Hepatic stellate cell (primary cell): ENCODE data around the gene LRRC8B.
"Not testable (repeated sequence)": the region's sequence is repeated elsewhere in the genome, so short reads cannot be mapped to it uniquely, and the experiment has no call there.

ENCODE experiments used
- DNase-seq: peaks from one replicate; pipeline ENCODE4 v3.0.0; 2011; ENCODE audit warnings: low spot score

LRRC8B gene

DNA sequence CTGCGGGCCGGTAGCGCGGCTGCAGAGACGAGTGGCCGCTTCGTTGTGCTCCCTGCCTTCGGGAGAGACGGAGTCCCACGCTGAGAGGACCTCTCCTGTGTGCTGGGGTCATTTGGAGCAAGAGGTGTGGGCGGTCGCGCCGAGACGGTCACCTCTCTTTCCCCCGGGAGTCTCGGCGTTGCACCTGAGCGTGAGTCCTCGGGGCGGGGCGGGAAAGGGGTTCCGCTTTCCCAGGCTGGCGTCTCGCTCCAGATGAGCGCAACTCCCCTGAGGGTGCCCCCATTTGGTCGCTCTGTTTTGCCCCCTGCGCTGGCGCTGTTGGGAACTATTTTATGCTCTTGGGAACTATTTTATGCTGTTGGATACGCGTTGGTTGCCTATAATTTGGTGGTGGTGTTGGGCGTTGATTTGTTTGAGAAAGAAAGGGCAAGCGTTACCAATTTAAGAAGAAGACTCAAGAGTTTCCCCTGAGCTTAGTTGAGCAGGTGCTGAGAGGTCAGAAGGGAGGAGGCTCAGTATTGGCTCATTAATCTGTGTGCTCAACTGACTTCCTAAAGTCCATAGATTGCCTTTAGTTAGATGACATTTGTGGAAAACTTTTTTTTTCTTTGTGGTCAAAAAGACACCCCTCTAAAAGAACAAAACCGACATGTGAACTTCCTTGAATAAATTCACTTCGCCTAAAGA, 683 bp downstream of the LRRC8B start:
- DNase-seq, result no peak

- no peak for DNase-seq
These were observed 2.6 kb downstream of the LRRC8B start for GRCh38 chr1:89527256-89527655.

- no peak for DNase-seq
These were observed 3.2 kb downstream of the LRRC8B start for GRCh38 chr1:89527750-89528381.

DNA sequence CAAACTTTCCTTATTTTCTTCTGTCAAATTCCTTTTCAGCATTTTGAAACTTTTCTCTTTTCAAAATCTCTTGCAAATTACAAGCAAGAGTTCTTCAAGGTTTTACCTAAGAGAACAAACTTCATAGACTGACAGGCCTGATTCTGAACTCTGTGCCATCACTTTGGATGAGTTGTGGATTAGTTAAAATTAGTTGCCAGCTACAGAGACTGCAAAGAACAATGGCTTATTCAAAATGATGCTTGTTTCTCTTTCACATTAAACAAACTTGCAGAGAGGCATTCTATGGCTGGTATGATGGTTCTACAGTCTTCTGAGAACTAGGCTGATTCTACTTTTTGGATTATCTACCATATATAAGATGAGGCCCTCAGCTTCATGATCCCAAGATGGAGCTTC, 3.8 kb downstream of the LRRC8B start:
- no peak for DNase-seq

GRCh38 chr1:89529196-89529595, 4.6 kb downstream of the LRRC8B start:
- DNase-seq, result no peak

DNA sequence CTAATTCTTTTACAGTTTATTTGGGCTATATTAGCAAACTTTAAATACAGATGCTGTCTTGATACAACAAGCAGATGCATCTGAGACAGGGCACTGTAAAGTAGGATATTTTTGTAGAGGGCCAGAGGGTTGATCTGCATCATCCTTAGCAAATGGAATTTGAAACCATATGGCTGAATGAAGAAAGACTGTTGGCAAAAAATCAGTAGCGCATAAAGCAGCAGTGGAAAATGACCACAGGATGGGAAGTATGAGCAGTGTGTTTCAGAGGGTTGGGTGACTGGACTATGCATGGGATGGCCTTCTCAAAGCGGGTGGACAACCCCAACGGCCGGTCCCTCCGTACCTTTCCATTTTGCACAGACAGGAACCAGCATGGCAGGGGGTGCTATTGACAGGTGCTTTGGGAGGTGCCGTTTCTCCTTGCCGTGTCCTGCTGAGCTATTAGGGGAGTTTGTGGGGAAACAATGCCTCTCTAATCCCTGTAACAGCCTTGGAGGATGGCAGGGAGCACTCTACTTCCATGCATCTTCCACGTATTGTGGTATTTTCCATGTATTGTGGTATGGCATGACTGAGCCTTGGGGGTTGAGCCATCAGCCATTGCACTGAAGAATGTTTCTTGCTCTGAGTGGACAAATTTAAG, 5.9 kb downstream of the LRRC8B start:
- no peak for DNase-seq

- DNase-seq, result no peak
These were observed 7.0 kb downstream of the LRRC8B start for GRCh38 chr1:89531480-89532139.

DNA sequence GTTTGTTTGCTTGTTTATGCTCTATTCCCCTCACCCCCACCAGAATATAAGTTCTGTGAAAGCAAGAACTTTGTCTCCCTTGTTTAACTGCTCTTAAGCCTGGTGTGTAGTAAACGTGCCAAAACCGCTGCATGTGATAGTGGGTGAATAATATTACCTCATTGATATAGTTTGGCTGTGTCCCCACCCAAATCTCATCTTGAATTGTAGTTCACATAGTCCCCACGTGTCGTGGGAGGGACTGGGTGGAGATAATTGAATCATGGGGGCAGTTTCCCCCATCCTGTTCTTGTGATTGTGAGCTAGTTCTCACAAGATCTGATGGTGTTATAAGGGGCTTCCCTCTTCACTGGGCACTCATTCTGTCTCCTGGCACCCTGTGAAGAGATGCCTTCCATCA, 7.6 kb downstream of the LRRC8B start:
- DNase-seq, result no peak

DNA sequence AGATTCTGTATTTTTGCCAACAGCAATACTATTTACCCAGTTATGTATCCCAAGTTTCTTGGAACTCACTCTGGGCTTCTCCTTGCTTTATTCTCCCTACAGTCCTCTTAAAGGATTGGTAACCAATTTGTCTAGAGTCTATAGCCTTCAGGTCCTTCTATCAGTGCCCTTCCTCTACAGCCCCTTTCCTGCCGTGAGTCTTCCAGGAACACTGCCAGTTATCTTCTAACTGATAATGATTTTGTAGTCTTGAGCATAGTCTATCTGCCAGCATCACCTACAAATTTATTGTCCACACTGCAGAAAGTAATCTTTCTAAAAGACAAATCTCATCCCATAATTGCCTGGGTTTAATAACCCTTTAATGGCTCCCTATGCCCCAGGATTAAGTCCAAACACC, 8.2 kb downstream of the LRRC8B start:
- DNase-seq, result no peak

- no peak for DNase-seq
These were observed 10.9 kb downstream of the LRRC8B start for GRCh38 chr1:89535537-89535936.

DNA sequence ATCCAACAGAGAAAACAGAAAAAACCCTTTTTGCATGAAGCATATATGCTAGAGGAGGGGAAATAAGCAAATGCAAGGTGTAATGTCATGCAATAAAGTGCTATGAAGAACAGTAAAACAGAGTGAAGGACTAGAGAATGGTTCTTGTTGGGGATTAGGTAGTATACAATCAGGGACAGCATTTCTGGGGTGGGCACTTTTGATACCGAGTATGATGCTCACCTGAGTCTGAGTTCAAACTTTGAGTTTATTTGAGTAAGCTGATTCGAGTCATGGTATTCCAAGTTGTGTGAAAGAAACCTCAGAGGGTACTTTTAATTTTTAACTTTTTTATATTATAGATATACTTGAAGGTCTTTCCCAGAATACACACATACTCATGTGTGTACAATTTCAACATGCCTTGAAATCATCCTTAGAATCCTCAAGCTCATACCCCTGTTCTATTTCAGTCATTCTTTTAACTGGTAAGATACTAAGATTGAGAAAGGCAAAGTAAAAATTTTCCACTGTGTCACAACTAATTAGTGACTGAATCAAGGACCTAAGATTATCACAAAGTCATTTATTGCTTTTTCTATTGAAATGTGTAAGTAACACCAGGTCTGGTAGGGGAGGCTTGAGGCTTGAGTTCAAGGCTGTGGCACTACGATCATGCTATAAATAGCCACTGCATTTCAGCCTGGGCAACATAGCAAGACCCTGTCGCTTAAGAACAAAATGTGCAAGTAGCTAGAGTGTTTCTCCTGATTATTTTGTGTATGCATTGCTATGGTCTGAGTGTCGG, 12.1 kb downstream of the LRRC8B start:
- no peak for DNase-seq

- DNase-seq, result no peak
These were observed 13.7 kb downstream of the LRRC8B start for GRCh38 chr1:89538361-89538760.

DNA sequence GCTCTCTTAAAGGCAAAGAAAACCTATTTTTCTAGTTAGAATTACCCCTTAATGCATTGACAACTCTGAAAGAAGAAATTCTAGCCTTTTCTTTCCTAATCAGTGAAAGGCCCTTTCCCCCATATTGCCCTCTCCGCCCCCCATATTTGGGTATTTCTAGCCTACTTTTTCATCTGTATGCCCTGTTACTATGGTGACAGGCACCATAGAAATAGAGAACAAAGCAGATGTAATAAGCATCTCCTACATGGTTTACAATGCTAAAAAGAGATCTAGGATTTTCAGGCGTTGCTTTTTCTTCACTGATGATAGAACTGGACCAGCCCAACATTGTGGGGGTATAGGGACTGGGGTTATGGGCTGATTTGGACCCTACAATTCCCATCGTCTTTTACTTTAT, 14.5 kb downstream of the LRRC8B start:
- DNase-seq, result no peak

DNA sequence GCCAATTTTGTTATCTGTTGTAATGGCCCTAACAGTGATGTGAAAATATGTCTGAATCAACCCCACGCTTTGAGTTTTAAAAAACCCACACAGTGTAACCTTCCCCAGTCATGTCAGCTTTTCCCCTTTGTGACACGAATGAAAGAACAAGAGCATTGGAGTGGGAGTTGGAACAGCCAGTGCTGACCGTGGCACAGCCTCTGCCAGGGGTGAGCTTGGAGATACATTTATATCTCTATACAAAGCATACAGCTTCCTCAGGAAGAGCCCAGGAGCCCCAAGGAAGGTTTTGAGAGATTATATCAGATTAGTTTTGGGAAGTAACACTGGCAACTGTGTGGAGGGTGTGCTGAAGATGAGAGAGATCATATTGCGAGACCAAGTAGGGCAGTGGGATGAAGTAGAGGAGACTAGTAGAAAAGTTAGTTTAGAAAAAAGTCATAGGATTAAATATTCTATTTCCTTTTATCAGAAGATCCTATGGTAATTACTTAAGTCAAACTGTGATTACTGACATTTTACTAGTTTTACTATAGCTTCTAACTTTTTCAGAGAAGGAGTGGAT, 15.9 kb downstream of the LRRC8B start:
- no peak for DNase-seq

- no peak for DNase-seq
These were observed 17.7 kb downstream of the LRRC8B start for GRCh38 chr1:89542345-89542744.

DNA sequence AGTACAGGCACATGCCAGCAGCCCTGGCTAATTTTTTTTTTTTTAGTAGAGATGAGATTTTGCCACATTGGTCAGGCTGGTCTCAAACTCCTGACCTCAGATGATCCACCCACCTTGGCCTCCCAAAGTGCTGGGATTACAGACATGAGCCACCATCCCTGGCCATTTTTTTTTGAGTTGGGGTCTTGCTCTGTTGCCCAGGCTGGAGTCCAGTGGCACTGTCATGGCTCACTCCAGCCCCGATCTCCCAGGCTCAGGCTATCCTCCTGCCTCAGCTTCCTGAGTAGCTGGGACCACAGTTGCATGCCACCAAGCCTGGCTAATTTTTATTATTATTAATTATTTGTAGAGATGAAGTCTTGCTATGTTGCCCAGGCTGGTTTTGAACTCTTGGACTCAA, 19.0 kb downstream of the LRRC8B start:
- DNase-seq, result not testable (repeated sequence)

DNA sequence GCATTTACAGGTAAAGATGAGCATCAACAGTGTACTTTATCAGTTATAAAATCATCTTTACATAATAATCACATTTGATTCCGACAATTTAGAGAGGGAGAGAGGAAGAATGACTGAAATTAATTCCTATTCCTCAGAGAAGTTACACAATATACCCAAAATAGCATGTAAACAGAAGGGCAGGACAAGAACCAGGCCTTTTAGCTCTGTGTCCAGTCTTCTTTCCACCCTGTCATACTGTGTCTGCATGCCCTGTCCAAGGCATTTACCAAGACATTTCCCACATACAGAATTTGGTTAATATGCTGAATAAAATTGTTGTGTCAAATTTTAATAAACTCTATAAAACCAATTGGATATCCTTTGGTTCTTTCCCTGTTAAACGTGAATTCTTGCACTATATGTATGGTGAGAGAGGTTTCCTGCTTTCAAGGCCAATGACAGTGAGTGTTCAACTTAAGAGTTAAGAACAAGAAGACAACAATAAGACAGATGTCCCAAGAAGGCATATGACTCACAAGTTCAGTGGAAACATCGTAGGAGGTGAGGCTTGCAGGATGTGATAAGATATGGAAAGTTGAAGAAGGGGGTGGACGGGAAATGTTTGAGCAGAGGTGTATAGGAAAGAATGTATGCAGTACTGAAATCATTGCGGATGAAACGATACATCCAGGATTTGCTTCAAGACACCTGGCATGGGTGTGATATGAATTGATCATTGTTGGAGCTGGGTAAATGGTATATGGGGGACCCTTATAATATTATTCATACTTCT, 20.8 kb downstream of the LRRC8B start:
- DNase-seq, result no peak

DNA sequence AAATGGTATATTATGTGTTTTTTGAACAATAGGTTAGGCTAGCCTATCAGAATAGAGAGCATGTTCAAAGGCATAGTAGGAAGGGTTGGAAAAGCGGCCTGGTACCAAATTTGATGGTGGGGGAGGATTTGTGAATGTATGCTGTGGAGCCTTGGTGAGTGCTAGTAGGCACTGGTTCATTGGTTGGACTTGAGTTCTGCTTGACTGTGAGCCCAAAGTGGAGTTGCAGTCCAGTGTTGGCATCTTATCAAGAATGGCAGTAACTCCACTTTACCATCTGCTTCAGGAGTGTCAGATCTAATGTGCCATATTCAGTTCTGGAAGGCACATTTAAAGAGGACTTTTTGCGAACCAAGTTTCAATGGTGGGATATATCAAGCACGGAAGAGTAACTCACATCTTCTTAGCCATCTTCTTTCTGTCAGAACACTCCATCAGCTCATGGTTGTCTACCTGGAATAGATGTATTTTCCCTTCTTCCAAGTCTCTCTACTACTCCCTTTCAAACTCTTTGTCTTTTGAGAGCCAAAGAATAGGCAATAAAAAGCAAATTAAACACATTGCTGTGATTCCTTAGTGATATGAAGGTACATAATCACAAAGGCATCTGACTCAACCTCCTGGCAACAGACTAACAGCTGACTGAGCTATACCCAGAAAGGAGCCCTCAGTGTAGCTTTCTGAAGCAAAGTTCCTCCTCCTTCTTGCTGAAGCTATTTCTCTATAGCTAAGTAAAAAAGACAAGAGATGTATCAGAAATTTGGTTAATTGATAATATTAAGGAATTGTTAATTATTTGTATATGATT, 21.7 kb downstream of the LRRC8B start:
- DNase-seq, result no peak

GRCh38 chr1:89546934-89547562, 22.4 kb downstream of the LRRC8B start:
- DNase-seq, result no peak
